ENCODE data around the gene SLC17A8.

DNA sequence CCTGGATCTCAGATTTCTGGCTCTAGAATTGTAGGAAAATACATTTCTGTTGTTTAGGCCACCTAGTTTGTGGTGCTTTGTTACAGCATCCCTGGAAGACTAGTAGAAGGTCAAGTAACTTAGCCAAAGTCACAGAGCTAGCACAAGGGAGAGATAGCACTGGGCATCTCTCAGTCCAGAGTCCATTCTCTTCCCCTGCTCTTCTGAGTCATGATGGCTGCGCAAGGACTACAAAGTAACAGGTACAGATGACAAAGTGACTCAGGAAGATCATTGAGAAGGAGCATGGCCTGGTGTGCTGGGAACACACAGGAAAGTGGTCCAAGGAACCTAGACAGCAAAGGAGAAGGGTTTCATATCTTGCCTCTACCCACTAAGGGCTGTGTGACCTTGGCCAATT is 19.3 kb downstream of the SLC17A8 start:
- TF ChIP-seq, protein P1, sequence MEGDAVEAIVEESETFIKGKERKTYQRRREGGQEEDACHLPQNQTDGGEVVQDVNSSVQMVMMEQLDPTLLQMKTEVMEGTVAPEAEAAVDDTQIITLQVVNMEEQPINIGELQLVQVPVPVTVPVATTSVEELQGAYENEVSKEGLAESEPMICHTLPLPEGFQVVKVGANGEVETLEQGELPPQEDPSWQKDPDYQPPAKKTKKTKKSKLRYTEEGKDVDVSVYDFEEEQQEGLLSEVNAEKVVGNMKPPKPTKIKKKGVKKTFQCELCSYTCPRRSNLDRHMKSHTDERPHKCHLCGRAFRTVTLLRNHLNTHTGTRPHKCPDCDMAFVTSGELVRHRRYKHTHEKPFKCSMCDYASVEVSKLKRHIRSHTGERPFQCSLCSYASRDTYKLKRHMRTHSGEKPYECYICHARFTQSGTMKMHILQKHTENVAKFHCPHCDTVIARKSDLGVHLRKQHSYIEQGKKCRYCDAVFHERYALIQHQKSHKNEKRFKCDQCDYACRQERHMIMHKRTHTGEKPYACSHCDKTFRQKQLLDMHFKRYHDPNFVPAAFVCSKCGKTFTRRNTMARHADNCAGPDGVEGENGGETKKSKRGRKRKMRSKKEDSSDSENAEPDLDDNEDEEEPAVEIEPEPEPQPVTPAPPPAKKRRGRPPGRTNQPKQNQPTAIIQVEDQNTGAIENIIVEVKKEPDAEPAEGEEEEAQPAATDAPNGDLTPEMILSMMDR (IDR thresholded peaks at IDR 0.05), result no peak
- no peak for TF ChIP-seq POLR2AphosphoS5 (IDR thresholded peaks at IDR 0.05; ENCODE audit: low read depth, low read length)
- TF ChIP-seq SIN3A (IDR thresholded peaks at IDR 0.05; ENCODE audit: borderline replicate concordance, insufficient read depth, low read depth, low read length), result no peak
